Measurements from ENCODE around the gene UBFD1.
"Not testable (repeated sequence)": the region's sequence is repeated elsewhere in the genome, so short reads cannot be mapped to it uniquely, and the experiment has no call there.

The UBFD1 gene

DNA sequence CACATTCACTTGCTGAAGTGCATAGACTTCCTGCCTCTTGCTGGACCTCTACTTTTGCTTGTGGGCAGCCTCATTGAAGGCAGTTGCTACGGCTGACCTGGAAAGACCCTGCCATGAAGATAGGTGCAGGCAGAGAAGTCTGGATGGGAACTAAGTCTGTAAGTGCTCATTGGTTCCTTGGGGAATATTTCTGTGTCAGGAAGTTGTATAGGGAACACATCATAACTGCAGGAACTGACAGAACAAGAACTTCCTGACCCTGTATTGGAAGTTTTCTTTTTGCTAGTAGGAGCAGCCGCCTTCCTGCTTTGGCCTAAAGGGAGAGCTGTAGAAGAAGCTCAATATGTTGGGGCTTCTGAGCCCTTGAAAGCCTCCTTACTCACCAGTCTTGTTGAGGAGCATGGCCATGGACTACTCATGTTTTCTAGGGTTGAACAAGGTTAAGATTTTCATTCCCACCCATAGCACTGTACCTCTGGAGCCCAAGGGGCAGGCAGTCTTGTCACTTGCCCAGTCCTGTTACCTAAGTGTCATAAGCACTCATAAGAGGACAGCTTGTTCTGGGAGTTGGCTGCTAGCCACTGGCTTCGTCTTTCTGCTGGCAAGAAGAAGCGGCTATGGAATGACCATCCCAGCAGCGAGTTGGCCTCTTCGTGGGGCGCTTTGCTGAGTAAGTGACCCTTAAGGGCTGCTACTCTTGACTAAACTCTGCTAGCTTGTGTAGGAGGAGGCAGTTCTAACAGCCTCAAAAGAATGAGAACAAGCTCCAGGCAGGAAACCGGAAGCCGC, 7.2 kb downstream of the UBFD1 start:
- intact Hi-C loops (cut with DNase I), result no loop called here
- DNase-seq, result no peak

DNA sequence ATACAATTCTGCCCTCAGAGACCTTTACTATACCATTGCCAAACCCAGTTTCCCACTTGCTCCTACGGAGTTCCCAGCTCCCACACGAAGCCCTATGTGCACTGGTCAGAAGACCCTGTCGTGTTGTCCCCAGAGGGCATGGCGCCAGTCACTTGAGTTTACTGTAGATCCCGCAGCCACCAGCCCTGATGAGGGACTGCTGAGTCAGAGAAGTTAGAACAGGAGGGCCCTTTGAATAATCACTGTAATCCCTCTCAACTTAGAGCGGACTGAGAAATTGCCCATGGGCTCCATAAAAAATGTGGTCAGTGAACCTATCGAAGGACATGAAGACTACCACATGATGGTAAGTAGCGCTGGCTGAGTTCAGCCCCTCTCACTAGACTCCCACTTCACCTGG, 9.2 kb downstream of the UBFD1 start:
- intact Hi-C loops (cut with DNase I), result no loop called here
- no peak for DNase-seq

DNA sequence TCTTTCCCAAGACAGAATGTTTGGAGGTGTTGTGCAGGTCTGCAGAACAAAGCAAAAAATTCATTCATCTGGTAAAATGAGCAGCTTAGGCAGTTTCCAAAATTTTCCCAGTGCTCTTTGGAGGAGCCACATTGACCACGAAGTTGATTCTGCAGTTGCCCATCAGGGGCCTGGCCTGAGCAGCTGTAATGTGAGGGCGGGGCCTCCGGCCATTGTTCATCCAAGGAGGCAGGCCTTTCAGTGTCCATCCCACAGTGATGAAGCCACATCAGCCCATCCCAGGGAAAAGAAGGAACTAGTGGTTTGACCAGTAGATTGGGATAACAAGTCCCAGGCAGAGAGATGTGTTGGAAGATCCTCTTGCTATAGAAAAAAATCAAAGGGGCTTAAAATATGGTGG, 10.1 kb downstream of the UBFD1 start:
- intact Hi-C loops (cut with DNase I), result no loop called here
- DNase-seq, result no peak

- intact Hi-C loops (cut with DNase I), result no loop called here
Measured at GRCh38 chr16:23570992-23571632, 13.6 kb downstream of the UBFD1 start.

GRCh38 chr16:23571895-23572294, 14.4 kb downstream of the UBFD1 start:
- intact Hi-C loops (cut with DNase I), result no loop called here
- no peak for DNase-seq

More at GRCh38 chr16:23570992-23571632, 13.6 kb downstream of the UBFD1 start:
- DNase-seq, result peak in 1 of 10 donors; percentile 8

GRCh38 chr16:23572394-23572793, 14.9 kb downstream of the UBFD1 start:
- intact Hi-C loops (cut with DNase I), result no loop called here
- DNase-seq, result no peak

- intact Hi-C loops (cut with DNase I), result no loop called here
Measured at GRCh38 chr16:23573817-23574216, 16.3 kb downstream of the UBFD1 start.

DNA sequence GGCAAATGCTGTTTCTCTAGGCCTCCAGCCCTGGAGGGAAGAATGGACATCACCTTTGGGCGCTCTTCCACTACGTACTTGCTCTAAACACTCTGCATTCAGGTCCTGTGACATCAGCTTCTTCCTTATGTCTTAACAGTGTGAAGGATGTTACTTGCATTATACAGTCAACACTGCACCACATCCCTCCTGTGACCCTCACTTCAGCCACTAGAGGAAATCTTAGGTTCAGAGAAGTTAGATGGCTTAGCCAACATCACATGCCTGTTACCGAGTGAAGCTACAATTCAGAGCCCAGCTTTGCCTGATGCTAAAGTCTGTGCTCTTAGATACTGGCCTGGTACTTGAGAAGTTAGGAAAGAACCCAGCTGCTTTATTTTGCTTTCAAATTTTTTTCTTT, 18.3 kb downstream of the UBFD1 start:
- no peak for DNase-seq
- intact Hi-C loops (cut with DNase I), result no loop called here

More at GRCh38 chr16:23573817-23574216, 16.3 kb downstream of the UBFD1 start:
- DNase-seq, result no peak

- DNase-seq, result no peak
- intact Hi-C loops (cut with DNase I), result no loop called here
Measured at GRCh38 chr16:23577493-23577892, 20.0 kb downstream of the UBFD1 start.

GRCh38 chr16:23578101-23578830, 20.7 kb downstream of the UBFD1 start:
- intact Hi-C loops (cut with DNase I), result no loop called here
- no peak for DNase-seq

DNA sequence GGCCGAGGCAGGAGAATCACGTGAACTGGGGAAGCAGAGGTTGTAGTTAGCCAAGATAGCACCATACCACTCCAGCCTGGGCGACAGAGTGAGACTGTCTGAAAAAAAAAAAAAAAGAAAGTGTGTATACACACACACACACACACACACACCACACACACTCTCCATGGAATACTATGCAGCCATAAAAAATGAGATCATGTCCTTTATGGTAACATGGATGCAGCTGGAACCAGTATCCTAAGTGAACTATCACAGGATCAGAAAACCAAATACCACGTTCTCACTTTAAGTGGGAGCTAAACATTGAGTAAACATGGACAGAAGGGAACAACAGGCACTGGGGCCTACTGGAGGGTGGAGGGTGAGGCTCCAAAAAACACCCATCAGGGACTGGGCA, 21.8 kb downstream of the UBFD1 start:
- intact Hi-C loops (cut with DNase I), result no loop called here

GRCh38 chr16:23580391-23580790, 22.9 kb downstream of the UBFD1 start:
- intact Hi-C loops (cut with DNase I), result no loop called here
- DNase-seq, result no peak

More for the DNA sequence above, 21.8 kb downstream of the UBFD1 start:
- DNase-seq, result no peak

- intact Hi-C loops (cut with DNase I), result no loop called here
- no peak for DNase-seq
Measured at GRCh38 chr16:23581764-23582163, 24.2 kb downstream of the UBFD1 start.

DNA sequence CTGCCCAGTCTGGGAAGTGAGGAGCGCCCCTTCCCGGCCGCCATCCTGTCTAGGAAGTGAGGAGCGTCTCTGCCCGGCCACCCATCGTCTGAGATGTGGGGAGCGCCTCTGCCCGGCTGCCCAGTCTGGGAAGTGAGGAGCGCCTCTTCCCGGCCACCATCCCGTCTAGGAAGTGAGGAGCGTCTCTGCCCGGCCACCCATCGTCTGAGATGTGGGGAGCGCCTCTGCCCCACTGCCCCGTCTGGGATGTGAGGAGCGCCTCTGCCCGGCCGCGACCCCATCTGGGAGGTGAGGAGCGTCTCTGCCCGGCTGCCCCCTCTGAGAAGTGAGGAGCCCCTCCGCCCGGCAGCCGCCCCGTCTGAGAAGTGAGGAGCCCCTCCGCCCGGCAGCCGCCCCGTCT, 25.7 kb downstream of the UBFD1 start:
- intact Hi-C loops (cut with DNase I); DNase-seq: not testable (repeated sequence)

DNA sequence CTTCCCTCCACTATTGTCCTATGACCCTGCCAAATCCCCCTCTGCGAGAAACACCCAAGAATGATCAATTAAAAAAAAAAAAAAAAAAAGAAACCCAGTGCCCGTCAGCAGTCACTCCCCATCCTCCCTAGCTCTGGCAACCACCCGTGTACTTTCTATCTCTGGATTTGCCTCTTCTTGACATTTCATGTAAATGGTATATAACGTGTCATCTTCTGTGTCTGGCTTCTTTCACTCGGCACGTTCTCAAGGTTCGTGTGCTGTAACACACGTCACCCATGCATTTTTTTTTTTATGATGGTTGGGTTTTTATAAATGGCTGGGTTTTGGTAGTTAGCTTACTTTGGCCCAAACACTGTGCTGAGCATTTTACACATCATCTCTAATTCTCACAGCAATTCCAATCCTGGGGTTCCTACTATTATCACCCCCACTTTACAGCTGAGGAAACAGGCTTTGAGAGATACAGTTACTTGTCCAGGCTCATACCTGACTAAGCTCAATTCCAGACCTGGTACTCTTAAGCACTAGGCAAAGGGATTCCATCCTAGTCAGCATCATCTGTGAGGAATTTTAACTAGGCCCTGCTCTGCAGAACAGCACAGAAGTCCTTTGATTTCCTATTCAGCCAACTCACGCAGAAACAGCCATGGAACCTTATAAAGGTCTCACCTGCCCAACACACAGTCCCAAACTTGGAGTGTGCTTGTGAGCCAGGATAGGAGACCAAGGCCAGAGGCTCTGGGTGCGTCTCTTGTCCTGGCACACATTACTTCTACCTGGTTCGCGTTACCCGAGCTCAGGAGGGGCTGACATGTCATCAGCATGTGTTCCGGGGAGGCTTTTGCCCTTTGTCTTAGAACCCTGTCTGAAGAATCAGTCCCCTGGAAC, 26.9 kb downstream of the UBFD1 start:
- intact Hi-C loops (cut with DNase I), result no loop called here
- no peak for DNase-seq

DNA sequence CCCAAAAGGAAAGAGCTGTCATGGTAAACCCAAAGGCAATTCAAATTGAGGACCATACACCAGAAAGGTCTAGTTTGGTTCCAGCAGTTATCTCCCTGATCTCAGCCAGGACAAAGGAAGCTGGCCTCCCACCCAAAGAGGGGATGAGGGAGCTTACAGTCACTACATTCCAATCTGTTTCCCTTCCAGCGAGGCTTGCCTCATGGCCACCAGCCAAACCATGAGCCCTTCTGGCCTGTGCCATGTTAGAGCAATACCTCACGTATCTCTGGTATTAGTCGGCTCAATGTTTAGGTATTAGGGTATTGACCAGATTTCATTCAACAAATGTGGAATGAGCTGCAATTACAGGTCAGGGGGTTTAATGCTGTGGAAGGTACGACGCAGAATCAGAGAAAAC, 30.2 kb downstream of the UBFD1 start:
- intact Hi-C loops (cut with DNase I), result no loop called here

GRCh38 chr16:23590181-23590580, 32.7 kb downstream of the UBFD1 start:
- intact Hi-C loops (cut with DNase I), result no loop called here

More for the DNA sequence above, 30.2 kb downstream of the UBFD1 start:
- no peak for DNase-seq

DNA sequence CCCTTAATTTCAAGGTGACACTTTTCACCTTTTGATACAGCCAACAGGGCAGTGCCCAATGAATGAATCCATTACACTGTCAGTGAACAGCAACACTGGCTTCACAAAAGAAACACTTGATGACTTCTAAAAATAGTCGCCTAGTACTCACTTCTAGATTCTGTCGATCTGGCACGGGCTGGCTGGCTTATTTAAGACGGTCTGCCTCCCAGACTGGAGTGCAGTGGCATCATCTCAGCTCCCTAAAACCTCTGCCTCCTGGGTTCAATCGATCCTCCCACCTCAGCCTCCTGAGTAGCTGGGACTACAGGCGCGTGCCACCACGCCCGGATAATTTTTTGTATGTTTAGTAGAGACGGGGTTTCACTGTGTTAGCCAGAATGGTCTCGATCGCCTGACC, 36.7 kb downstream of the UBFD1 start:
- DNase-seq, result peak in 1 of 10 donors; percentile 7
- intact Hi-C loops (cut with DNase I), result no loop called here

More at GRCh38 chr16:23590181-23590580, 32.7 kb downstream of the UBFD1 start:
- DNase-seq, result no peak

DNA sequence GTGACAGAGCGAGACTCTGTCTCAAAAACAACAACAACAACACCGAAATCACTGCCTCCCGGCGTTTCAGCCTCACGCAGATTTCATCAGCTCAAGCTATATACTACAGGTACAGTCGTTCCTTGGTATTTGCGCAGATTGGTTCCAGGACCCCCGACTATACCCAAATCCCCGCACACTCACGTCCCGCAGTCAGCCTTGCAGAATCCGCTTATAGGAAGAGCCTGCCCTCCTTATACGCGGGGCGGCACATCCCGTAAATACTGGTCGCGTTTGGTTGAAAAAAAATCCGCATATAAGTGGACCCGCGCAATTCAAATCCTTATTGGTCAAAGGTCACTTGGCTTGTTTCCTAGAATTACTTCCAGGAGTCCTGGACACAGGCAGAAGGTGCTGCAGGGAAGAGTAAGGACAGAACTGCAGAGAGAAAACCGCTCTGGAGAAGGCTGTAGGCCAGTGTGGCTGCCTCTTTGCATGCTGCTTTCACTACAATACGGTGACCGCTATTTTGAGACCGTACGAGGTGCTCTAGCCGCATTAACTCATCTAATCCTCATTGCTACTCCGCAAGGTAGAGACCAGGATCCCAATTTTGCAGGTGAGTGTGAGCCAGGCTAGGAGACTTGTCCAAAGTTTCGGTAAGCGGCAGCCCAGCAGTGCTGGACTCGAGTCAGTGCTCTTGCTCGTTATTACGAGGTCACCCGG, 37.9 kb downstream of the UBFD1 start:
- intact Hi-C loops (cut with DNase I), result no loop called here
- DNase-seq, result peak in 1 of 10 donors; percentile 24
